Chondrocyte (in vitro differentiated cells): ENCODE measurements around the gene P2RY12. TPM values are rescaled to one million over a fixed set of nuclear protein-coding genes. Genes with fewer than 3 reads are reported as not detected.
A peak's percentile ranks its signal among the peaks of the same experiment; 100 is the strongest.

Experiments used
- DNase-seq: peaks from one replicate; pipeline ENCODE4 v3.0.0; 2021; ENCODE audit warnings: mixed read lengths, low spot score
- H3K27ac Mint-ChIP-seq: one replicate; pipeline ENCODE4 v1.8.0; 2021; ENCODE audit warnings: mild to moderate bottlenecking, moderate library complexity, mixed read lengths; ENCODE audit not compliant: unreplicated experiment
- H3K27me3 Mint-ChIP-seq: 2 replicates; pipeline ENCODE4 v1.8.0; 2021; ENCODE audit warnings: low read depth, mixed read lengths
- H3K36me3 Mint-ChIP-seq: 2 replicates; pipeline ENCODE4 v1.8.0; 2021; ENCODE audit warnings: low read depth, mixed read lengths
- H3K4me1 Mint-ChIP-seq: 2 replicates; pipeline ENCODE4 v1.8.0; 2021; ENCODE audit warnings: low read depth, mild to moderate bottlenecking, mixed read lengths
- H3K4me3 Mint-ChIP-seq: one replicate; pipeline ENCODE4 v1.8.0; 2021; ENCODE audit warnings: mild to moderate bottlenecking, moderate library complexity, mixed read lengths; ENCODE audit not compliant: unreplicated experiment
- H3K9me3 Mint-ChIP-seq: 2 replicates; pipeline ENCODE4 v1.8.0; 2021; ENCODE audit warnings: low read depth, mixed read lengths
- CTCF ChIP-seq: fragments of 200-600 bp; sonication (generic); IDR thresholded peaks from 2 replicates; pipeline ENCODE4 v1.5.0; 2021; ENCODE audit warnings: antibody characterized with exemption, mild to moderate bottlenecking, moderate library complexity
- total RNA-seq: library from RNA; stranded (reverse); gene quantifications from 3 replicates; pipeline ENCODE4 v1.2.1, GENCODE V29; 2021

Gene P2RY12
- total RNA-seq, 1 donor from 2014 or later: not detected

GRCh38 chr3:151426341-151426657 lies 41.7 kb upstream of the P2RY12 start:
- peak; percentile 36 for TF ChIP-seq CTCF
- no peaks in the 10 kb centered on the region for H3K27me3 Mint-ChIP-seq
- H3K4me3 Mint-ChIP-seq: no peak overlapping the region
- peaks cover 3% of the 10 kb centered on the region for H3K36me3 Mint-ChIP-seq
- H3K27ac Mint-ChIP-seq: no peak overlapping the region
- H3K4me1 Mint-ChIP-seq: peaks cover 3% of the 10 kb centered on the region
- DNase-seq: no peak
- no peaks in the 10 kb centered on the region for H3K9me3 Mint-ChIP-seq

GRCh38 chr3:151425627-151426340 lies 41.2 kb upstream of the P2RY12 start:
- no peak overlapping the region for H3K27ac Mint-ChIP-seq
- DNase-seq: no peak
- H3K4me1 Mint-ChIP-seq: peaks cover 2% of the 10 kb centered on the region
- no peaks in the 10 kb centered on the region for H3K27me3 Mint-ChIP-seq
- peaks cover 3% of the 10 kb centered on the region for H3K36me3 Mint-ChIP-seq
- H3K4me3 Mint-ChIP-seq: no peak overlapping the region
- peak; percentile 72 for TF ChIP-seq CTCF
- H3K9me3 Mint-ChIP-seq: no peaks in the 10 kb centered on the region

DNA sequence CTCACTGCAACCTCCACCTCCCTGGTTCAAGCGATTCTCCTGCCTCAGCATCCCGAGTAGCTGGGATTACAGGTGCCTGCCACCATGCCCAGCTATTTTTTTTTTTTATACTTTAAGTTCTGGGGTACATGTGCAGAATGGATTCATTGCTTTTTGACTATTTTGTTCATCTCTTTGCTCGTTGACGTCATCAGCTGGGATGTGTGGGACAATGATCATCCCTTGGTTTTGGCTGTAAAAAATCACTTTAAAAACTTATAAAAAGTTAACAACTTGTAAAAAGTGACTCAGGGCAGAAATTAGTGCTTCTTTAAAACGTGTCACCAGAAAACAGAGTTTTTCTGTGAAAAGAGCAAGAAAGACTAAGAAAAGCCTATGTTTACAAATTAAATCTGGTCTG lies 38.5 kb upstream of the P2RY12 start:
- H3K36me3 Mint-ChIP-seq: peaks cover 2% of the 10 kb centered on the region
- no peaks in the 10 kb centered on the region for H3K9me3 Mint-ChIP-seq
- H3K4me1 Mint-ChIP-seq: no peaks in the 10 kb centered on the region
- H3K27me3 Mint-ChIP-seq: no peaks in the 10 kb centered on the region
- H3K27ac Mint-ChIP-seq: no peak overlapping the region
- no peak overlapping the region for H3K4me3 Mint-ChIP-seq
- no peak for DNase-seq
- TF ChIP-seq CTCF: no peak

GRCh38 chr3:151421938-151422337 lies 37.4 kb upstream of the P2RY12 start:
- Mint-ChIP-seq H3K27ac (no peak overlapping the region), H3K27me3 (no peaks in the 10 kb centered on the region), H3K9me3 (no peaks in the 10 kb centered on the region), H3K36me3 (peaks cover 2% of the 10 kb centered on the region), H3K4me3 (no peak overlapping the region), H3K4me1 (no peaks in the 10 kb centered on the region)
- TF ChIP-seq CTCF: peak; percentile 14
- DNase-seq: no peak

GRCh38 chr3:151419806-151420205 lies 35.3 kb upstream of the P2RY12 start:
- H3K4me3 Mint-ChIP-seq: no peak overlapping the region
- peaks cover 2% of the 10 kb centered on the region for H3K36me3 Mint-ChIP-seq
- no peaks in the 10 kb centered on the region for H3K27me3 Mint-ChIP-seq
- TF ChIP-seq CTCF: no peak
- no peaks in the 10 kb centered on the region for H3K4me1 Mint-ChIP-seq
- DNase-seq: no peak
- no peaks in the 10 kb centered on the region for H3K9me3 Mint-ChIP-seq
- no peak overlapping the region for H3K27ac Mint-ChIP-seq
